HG02642 (cell line): Measurements from ENCODE around the gene PRLHR.
"Not testable (repeated sequence)": the region's sequence is repeated elsewhere in the genome, so short reads cannot be mapped to it uniquely, and the experiment has no call there.

ENCODE experiments used
- ATAC-seq: cut with Tn5 transposase; IDR thresholded peaks from one replicate; pipeline ENCODE4 v1.9.1; 2021; ENCODE audit warnings: mild to moderate bottlenecking; ENCODE audit not compliant: unreplicated experiment, poor library complexity

The PRLHR gene

DNA sequence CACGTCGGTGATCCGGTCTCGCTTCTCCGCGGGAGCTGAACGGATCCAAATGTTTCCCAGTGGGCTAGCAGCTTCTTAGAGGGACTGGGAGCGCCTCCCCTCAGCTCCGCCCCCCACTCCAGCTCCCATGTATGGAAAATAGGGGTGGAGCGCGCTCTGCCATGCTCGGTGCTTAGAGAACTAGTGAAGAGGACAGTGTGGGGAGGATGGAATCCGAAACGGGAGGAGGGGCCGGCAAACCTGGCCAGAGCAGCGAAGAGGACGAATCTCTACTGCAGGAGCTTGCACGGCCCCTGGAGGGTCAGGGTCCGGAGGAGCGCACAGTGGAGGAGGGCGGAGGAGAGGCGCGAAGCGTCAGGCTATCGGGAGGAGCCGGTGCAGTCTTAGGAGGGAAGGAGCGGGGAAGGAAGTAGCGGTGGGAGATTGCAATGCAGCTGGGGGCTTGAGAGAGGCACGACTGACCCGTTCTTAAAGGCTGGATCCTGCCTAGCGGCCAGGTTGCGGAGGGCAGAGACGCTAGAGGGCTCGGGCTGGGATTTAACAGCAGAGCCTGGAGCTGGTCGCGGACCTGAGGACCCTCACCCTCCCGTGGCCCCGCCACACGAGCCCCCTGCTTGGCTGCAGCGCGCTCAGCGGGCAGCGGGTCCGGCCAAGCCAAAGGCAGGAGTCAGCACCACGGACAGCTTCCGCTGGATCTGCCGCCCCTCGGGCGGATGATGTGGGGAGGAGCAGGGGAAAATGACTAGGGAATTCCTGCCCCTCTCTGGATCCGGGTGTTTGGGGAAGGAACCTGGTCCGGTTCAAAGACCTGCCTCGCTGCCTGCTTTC is at the start of gene PRLHR:
Gene PRLHR, minus strand, starts transcription at position 51 of the 828 bp plus-strand sequence. CDS start 404 bp downstream, outside the sequence.
- no peak for ATAC-seq

DNA sequence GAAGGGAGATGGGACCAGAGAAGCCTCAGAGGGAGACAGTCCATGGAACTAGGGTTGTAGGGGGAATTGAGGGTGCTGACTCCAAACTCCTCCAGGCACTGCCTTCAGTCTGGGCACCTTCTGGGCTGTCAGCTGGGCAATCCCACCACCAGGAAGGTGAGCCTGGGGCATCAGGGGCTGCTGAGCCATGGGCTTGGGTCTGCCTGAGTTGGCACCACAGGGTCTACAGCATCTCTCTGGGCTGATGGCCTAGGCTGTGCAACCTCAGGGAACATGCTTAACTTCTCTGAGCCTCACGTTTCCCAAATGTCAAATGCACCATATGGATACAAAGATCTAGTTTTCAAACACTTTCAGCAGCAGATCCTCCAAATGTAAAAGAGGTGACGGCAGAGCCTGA is 46.8 kb upstream of the PRLHR start:
- ATAC-seq, result no peak

DNA sequence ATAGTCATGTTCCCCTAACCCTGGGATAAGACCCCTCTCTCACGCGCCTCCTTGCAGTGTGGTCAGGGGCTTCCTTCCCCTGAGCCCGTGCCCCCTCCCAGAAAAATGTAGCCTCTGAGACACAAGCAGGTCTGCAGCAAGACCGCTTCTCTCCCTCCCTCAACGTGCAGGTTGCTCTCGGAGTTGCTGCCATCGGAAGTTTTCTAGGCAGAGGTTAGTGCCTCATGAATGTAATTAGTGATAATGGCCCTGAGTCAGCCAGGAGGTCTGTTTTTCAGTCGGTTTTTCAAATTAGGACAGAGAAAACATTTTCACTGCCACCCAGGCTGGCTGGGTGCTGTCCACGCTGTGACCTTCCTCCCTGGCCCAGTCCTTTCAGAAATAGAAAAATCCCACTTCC is 43.2 kb upstream of the PRLHR start:
- no peak for ATAC-seq

DNA sequence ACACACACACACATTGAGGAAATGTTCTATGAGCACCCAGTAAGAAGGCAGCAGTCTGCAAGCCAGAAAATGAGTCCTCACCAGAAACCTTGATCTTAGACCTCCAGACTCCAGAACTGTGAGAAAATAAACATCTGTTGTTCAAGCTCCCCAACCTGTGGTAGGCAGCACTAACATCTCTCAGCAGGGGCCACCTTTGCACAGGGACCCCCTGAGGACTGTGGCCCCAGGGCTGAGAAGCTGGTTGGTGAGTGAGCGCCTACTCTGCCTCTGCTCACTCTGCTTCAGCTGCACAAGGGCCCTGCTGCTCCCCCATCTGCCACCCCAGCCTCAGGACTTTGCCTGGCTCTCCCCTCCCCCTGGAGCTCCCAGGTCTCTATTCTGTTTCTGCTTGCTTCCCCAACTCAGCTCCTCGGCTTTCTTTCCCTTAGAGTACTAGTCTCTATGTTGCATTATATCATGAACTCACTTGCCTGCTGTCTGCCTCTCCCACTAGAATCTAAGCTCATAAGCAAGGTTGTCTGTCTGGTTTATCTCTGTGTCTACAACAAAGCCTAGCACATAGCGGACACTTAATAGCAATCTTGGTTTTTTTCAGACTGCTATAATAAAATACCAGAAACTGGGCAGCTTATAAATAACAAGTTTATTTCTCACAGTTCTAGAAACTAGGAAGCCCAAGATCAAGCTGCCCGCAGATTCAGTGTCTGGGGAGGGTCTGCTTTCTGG is 40.4 kb upstream of the PRLHR start:
- no peak for ATAC-seq

DNA sequence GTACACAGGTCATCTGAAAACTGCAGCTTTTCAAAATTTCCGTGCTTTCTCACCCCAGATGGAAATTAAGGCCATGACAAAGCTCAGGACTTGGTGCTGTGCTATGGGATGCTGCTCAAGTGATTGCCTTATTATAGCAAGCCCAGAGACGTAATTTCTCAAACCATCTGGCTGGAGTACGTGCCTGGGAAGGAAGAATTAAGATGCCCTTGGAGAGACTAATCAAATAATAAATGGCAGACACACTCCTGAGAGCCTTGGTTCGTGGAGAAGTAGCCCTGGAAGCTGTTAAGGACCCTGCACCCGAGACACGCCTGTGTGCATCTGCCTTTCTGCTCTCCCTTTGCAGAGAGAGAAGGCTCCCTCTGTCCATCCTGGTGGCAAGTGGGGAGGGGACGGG is 38.3 kb upstream of the PRLHR start:
- ATAC-seq, result no peak

DNA sequence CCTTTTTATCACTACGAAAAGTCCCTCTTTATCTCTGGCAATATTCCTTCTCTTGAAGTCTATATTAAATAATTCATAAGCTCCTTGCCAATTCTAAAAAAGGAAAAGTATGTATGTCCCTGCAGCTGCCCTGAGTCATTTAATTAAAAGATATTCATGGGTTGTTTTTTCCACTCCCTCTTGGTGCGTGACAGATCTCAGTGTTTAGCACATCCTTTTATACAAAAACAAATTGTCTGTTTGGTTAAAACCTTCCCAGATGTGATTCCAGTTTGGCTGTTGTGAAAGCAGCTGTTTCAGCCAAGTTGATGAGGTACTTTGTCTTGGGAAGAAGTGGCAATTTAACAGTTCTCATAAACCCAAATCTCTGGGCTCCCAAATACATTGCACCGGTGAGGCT is 33.8 kb upstream of the PRLHR start:
- no peak for ATAC-seq

DNA sequence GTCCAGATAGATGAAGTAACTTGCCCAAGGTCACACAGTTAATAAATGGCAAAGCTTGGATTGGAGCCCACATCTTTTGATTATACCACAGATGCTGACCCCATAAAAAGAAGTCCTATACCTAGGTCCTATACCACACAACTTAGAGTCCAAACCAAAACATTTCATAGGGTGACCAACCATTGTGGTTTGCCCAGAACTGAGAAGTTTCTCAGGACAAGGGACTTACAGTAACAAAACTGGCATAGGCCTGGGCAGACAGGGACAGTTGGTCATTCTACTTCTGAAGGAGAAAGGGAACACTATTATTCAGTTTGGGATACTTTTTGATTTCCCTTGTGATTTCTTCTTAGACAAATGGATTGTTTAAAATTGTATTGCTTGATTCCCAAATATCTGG is 32.9 kb upstream of the PRLHR start:
- ATAC-seq, result no peak

DNA sequence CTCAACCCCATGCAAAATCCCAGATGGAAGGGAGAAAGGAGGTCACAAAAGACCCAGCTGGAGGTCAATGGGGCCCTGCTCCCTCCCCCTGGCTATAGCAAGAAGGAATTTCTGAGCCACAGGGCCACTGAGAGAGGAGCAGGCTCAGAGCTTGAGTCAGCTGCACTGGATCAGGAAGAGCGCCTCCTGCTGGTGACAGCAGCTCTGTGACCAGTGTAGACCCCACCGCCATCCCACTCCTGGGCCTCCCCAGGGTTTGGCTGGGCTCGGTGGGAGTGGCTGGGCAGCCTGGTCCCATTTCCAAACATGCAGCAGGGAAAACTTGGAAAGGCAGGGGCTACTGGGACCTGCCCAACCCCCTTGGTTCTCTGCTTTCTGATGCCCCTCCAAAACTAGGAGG is 31.5 kb upstream of the PRLHR start:
- no peak for ATAC-seq

DNA sequence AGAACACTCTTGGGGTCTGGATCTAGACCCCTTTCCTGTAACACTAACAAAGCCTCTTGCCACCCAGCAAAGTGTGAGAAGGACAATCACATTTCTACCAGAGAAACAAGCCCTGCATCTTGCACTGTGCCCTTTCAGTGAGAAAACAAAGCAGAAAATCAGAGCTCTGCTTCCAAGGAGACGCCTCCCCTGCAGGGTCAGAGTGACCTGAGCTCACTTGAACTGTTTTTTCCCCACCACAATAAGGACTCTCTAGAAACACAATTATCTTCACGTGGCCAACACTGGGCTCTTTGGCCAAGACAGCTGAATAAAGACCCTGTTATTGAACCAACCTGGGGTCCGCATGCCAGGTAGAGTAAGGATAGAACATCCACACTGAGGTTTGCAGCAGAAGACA is 30.1 kb upstream of the PRLHR start:
- ATAC-seq, result no peak

DNA sequence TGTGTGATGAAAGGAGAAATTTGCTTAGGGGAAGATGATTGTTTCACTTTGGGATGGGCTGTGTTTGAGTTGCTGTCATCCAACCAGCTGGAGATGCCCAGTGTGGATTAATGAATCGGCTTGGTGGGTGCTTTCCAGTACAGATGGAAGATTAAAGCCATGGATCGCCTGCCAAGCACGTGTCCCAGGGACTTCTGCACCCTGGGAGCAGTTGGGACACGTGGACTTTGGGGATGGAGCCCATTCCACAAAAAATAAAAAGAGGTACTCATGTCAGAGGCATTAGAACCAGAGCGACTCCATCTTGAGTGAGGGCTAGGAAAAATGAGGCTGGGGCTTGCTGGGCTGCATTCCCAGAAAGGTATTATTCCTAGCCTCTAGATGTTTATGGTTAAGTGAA is 29.3 kb upstream of the PRLHR start:
- ATAC-seq, result no peak

DNA sequence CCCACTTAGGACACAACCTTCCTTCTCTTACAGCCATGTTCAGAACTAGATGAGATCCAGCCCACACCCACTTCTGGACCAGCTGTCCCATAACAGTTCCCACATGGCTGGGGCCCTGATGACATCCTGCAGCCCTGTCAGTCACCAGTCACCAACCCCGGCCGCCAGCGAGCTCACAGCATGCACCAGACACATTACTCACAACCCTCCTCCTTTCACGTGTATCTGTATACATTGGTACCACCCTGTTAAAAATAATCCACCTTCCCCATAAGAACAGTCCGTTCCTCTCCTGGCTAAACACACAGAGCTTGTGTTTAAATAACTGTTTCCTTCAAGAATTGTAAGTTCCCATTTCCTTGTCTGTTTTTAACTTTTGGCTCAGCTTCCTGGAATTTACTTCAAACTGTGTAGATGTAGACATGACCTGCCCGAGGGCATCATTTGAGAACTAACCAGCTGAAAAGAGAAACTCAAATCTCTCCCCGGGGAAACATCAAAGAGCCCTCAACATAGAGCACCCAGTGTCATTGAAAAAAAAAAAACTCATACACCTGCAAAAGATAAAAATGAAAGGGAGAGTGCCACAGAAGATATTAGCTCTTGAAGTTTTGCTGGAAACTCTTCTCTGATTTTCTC is 26.0 kb upstream of the PRLHR start:
- no peak for ATAC-seq

DNA sequence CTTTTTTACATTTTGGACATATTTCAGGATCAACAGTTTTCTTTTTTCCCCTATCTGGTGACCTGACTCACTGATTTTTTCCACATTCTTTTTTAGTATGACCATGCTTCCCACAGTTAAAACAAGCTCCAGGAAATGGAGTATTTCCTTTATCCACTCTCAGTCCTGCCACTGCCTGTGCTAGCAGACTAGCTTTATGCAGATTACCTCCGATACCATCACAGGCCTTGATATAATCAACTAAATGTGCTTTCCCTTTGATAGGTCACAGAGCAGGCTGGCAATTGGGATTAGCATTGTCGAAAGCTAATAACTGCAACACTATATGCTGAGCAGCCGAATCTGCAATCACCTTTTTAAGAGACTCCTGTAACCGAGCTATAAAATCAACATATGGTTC is 18.4 kb upstream of the PRLHR start:
- not testable (repeated sequence) for ATAC-seq

DNA sequence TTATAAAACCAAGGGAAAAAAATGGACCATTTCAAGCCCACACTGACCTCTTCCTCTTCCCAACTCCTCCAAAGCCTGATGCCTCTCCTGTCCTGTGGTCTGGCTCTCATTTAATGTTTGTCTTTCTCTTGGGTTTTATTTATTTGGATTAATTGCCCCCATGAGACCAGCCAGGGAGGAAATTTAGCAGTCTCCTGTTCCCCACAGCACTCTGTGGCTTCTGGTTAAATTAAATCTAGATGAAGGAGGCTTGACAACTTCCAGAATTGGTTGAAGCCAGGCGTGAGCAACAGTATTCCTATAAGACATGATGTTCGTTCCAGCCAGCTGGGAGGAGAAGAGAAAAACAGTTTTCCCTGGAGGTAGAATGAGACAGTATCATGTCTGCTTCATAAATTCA is 15.1 kb upstream of the PRLHR start:
- ATAC-seq, result no peak

DNA sequence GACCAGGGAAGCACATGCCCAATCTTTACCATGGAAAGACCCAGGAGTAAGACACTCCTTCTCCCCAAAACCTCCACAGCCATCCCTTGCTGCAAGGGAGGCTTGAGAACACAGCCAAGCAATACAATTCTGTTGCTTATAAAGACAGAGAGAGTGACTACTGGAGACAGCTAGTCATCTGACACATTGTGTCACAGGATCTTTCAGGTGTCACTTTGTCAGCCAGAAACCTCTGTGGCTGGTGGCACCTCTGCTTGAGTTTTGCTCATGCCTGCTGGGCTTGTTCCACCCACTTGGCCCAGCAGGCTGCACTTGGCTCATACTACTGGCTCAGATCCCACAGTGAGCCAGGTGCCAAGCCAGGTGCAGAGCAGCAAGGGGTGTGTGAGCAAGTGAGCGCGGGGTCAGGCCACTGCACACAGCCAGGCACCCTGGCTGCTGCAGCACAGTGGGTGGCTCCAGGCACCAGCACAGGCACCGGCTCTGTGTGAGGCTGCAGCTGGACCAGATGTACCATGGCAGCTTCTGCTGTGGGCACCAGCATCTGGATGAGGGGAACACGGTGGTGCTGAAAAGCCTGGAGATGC is 12.4 kb upstream of the PRLHR start:
- ATAC-seq, result no peak

DNA sequence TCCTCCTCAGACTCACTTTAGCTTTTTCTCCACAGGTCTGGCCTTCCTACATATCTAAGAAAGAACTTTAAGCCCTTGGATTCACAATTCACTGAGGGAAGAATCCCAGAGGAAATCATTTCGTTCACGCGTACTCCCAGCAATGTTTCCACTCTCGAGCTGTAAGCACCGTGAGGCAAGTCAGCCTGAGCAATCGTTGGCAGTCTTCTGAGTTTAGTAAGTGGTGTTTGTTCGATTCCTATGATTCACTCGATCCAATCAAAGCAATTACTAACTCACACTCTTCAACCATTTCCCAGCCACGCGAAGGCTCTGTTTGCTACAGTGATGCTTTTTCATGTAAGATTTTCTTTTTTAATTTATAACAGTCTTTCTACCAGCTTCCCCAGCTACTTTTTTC is 10.2 kb upstream of the PRLHR start:
- ATAC-seq, result no peak

DNA sequence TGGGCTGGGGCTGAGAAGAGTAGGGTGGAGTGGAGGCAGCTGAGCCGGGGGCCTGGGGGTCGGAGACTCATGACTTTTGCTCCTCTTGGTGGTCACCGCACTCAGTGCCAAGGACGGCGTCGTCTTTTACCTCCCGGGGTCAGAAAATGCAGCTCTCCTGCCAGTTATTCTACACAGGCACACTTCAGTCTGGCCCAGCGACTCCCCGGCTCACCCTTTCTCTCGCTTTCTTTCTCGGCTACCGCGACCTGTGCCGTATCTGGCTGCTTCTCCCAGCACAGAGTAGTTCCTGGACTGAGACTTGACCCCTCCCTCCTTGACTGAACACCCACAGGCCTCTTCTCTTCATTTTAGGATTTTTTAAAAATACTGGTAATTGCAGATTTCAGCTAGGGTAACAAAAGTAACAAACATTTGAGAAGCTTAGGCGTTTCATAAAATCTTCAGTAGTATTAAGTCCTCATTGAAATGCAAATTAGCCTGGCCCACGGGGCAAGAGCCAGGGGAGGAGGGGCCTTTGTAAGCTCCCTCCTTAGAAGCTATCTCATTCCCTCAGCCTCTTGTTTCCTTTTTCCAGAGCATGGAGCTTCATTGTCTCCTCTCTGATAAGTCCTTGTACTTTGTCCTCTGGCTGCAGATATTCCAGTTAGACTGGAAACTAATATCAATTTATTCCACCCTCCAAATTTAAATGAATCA is 1.1 kb upstream of the PRLHR start:
- ATAC-seq, result no peak

DNA sequence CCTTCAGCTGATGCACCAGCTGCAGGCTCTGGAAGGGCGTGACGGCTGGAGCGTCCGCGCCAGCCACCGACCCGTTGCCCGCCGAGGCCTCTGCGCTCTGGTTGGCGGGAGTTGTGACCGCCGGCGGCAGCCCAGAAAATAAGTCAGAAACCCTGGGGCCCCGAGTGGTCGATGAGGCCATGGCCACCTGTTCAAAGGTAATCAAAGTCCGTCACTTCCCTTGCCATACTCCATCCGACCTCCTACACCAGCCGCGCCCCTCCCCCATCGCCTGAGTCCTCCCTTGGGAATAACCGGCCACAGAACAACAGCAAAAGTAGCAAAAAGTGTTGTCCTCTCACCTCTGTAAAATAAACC is 406 bp downstream of the PRLHR start:
- ATAC-seq, result no peak

DNA sequence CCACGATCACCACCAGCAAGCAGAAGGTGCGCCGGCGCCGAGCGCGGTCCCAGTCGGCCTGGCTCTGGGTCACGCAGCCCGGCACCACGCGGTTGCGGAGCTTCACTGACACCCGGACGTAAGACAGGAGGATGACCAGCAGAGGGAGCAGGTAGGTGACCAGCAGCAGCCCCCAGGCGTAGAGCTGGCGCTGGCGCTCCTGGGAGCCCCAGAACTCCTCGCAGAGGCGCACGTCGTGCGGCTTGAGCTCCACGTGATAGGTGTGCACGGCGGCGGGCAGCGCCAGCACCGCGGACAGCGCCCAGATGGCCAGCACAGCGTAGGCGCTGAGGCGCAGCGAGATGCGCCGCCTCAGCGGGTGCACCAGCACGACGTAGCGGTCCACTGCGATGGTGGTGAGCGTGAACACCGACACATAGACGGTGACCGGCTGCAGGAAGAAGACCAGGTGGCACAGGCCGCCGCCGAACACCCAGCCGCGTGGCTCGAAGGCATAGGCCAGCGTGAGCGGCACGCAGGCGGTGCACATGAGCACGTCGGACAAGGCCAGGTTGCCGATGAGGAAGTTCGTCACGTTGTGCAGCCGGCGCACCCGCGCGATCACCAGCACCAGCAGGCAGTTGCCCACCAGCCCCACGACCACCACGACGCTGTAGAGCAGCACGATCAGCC is 920 bp downstream of the PRLHR start:
- no peak for ATAC-seq

DNA sequence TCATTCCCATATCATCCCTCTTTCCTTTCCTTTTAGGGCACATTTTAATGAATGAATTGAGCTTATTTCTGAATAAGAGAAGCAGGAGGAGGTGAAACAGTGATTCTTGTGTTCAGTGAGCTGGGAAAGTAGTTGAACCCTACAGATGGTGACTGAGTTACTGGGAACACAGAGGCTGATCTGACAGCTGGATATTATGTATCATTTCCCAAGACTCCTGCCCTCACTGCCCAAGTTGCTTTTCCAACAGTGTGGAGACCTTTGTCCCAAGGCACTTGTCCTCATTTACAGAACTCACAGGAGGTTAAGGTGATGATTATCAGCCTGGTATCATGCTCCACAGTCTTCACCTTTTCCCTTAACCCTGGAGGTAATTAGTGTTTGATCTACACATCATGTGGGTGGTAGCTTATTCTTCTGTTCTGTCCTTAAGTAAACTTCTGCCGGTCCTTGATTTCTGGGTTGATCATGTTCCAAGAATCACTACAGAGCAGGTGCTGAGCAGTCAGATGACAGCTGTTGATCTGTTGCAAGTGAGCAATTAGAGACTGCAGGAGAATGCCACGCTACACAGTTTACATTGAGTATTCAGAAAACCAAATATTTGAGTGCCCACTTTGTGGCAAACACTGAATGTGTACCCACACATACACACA is 2.6 kb downstream of the PRLHR start:
- ATAC-seq, result no peak
